CD4-positive, alpha-beta memory T cell (primary cell): ENCODE results near the gene SLC22A4. TPM values are rescaled to one million over a fixed set of nuclear protein-coding genes. Genes with fewer than 3 reads are reported as not detected.
A peak's percentile ranks its signal among the peaks of the same experiment; 100 is the strongest.

Experiments
- CTCF ChIA-PET: fragments of 350-600 bp; sonication (Branson Sonifier 250); formaldehyde crosslinking; loops from one replicate; lab custom pipeline; 2021; ENCODE audit warnings: inconsistent platforms; ENCODE audit not compliant: partially characterized antibody; lab: Charles Lee
- POLR2A ChIA-PET: fragments of 350-600 bp; sonication (Branson Sonifier 250); formaldehyde crosslinking; loops from one replicate; lab custom pipeline; 2021; ENCODE audit not compliant: partially characterized antibody; lab: Charles Lee
- DNase-seq, 5 donors: peaks; one replicate each; pipeline versions ENCODE4 v3.0.0 to v3.0.0-alpha.2; 2020 to 2022; ENCODE audit warnings: mixed read lengths in 1 of 5
- H3K27ac ChIP-seq: one replicate; pipeline ENCODE4 v1.7.0; 2013; ENCODE audit warnings: low read depth, low read length
- H3K27me3 ChIP-seq: 2 replicates; pipeline ENCODE4 v1.7.0; 2013; ENCODE audit warnings: mild to moderate bottlenecking, low read length, moderate library complexity; ENCODE audit not compliant: insufficient read depth
- H3K36me3 ChIP-seq: 2 replicates; pipeline ENCODE4 v1.7.0; 2013; ENCODE audit warnings: mild to moderate bottlenecking, low read length, moderate library complexity; ENCODE audit not compliant: insufficient read depth
- H3K4me1 ChIP-seq: 2 replicates; pipeline ENCODE4 v1.7.0; 2013; ENCODE audit warnings: mild to moderate bottlenecking, low read length, moderate library complexity; ENCODE audit not compliant: insufficient read depth
- H3K4me3 ChIP-seq, 2 donors: one replicate each; pipeline ENCODE4 v1.7.0; 2013; ENCODE audit warnings: low read length in 2 of 2, mild to moderate bottlenecking in 1 of 2
- H3K9me3 ChIP-seq, 2 donors: one replicate each; pipeline ENCODE4 v1.7.0; 2013; ENCODE audit warnings: low read length in 2 of 2, control low read depth in 1 of 2; ENCODE audit not compliant: control insufficient read depth in 1 of 2
- H3K27ac Mint-ChIP-seq, 7 donors: one replicate each; pipeline ENCODE4 v1.8.0; 2020 to 2021; ENCODE audit warnings: mixed read lengths in 7 of 7, mild to moderate bottlenecking in 6 of 7, inconsistent platforms in 3 of 7, moderate library complexity in 3 of 7
- H3K27me3 Mint-ChIP-seq, 2 donors: one replicate each; pipeline ENCODE4 v1.8.0; 2020 to 2021; ENCODE audit warnings: mixed read lengths in 2 of 2
- H3K36me3 Mint-ChIP-seq, 2 donors: one replicate each; pipeline ENCODE4 v1.8.0; 2020 to 2021; ENCODE audit warnings: mixed read lengths in 2 of 2, inconsistent platforms in 1 of 2, mild to moderate bottlenecking in 1 of 2
- H3K4me1 Mint-ChIP-seq, 4 donors: one replicate each; pipeline ENCODE4 v1.8.0; 2020 to 2021; ENCODE audit warnings: mixed read lengths in 4 of 4, mild to moderate bottlenecking in 1 of 4
- H3K4me3 Mint-ChIP-seq, 8 donors: one replicate each; pipeline ENCODE4 v1.8.0; 2020 to 2021; ENCODE audit warnings: mixed read lengths in 8 of 8, mild to moderate bottlenecking in 7 of 8, moderate library complexity in 6 of 8, inconsistent platforms in 3 of 8
- H3K9me3 Mint-ChIP-seq, 8 donors: one replicate each; pipeline ENCODE4 v1.8.0; 2020 to 2021; ENCODE audit warnings: mixed read lengths in 8 of 8, mild to moderate bottlenecking in 5 of 8, inconsistent platforms in 3 of 8, moderate library complexity in 1 of 8
- intact Hi-C: fragments of 100-400 bp; cut with micrococcal nuclease; formaldehyde crosslinking; loops from one replicate; pipeline ENCODE4 v1.15.1; 2023
- polyA plus RNA-seq, 2 donors: library from polyadenylated mRNA; unstranded; fragments of 300-500 nt; fragmentation: Illumina TruSeq; gene quantifications; one replicate each; pipeline ENCODE4 v1.2.3, GENCODE V29; 2021
- total RNA-seq, 2 experiments: library from RNA; stranded (reverse); gene quantifications; one replicate each; pipeline ENCODE4 v1.2.3, GENCODE V29; 2021

SLC22A4 gene
- total and polyA plus RNA-seq, 4 experiments from 2014 or later: 0.22 TPM; not detected in 3

- POLR2A ChIA-PET: no interaction called here
- peaks cover 0 to 24% (median 17%) of the 10 kb centered on the region in 8 donors for H3K9me3 Mint-ChIP-seq
- no peak overlapping the region for H3K4me3 Mint-ChIP-seq
- Histone ChIP-seq H3K9me3 (no peaks in the 10 kb centered on the region), H3K27ac (no peak overlapping the region), H3K36me3 (no peaks in the 10 kb centered on the region), H3K27me3 (no peaks in the 10 kb centered on the region), H3K4me1 (no peaks in the 10 kb centered on the region), H3K4me3 (no peak overlapping the region)
- CTCF ChIA-PET: no interaction called here
- peaks cover 4 to 12% of the 10 kb centered on the region in 2 donors for H3K36me3 Mint-ChIP-seq
- no peaks in the 10 kb centered on the region for H3K4me1 Mint-ChIP-seq
- DNase-seq: no peak
- intact Hi-C loops: no loop called here
- H3K27me3 Mint-ChIP-seq: peaks cover 0 to 2% of the 10 kb centered on the region in 2 donors
- no peak overlapping the region for H3K27ac Mint-ChIP-seq
Measured at GRCh38 chr5:132305420-132305819, 11.2 kb downstream of the SLC22A4 start.

DNA sequence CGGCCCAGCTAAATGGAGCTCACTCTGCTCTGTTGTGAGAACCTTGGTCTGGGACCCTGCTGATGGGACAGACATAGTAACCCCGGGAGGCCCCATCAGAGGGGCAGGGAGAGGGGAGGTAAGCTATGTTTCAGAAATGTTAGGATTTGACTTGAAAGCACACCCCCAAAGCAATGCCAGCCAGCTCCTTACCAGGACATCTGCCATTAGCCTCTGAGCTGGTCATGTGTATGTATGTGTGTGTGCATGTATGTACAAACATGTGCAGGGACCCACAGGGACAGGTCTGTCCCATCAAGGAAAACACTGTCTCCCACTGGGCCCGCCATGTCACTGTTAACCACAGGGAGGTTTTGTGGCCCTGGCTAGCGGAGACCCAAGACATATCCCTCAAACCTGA, 14.5 kb downstream of the SLC22A4 start:
- no peak overlapping the region for H3K27ac Mint-ChIP-seq
- peaks cover 0 to 24% (median 16%) of the 10 kb centered on the region in 8 donors for H3K9me3 Mint-ChIP-seq
- H3K36me3 Mint-ChIP-seq: peaks cover 4 to 10% of the 10 kb centered on the region in 2 donors
- no peak overlapping the region for H3K4me3 Mint-ChIP-seq
- H3K27me3 Mint-ChIP-seq: no peaks in the 10 kb centered on the region
- no peak overlapping the region for H3K4me3 ChIP-seq
- no peaks in the 10 kb centered on the region for H3K4me1 Mint-ChIP-seq
- intact Hi-C loops: no loop called here
- ChIA-PET POLR2A (no interaction called here), CTCF (no interaction called here)
- H3K36me3 ChIP-seq: no peaks in the 10 kb centered on the region
- H3K27ac ChIP-seq: no peak overlapping the region
- no peak for DNase-seq
- H3K27me3 ChIP-seq: no peaks in the 10 kb centered on the region
- H3K9me3 ChIP-seq: no peaks in the 10 kb centered on the region
- H3K4me1 ChIP-seq: no peaks in the 10 kb centered on the region

- Histone ChIP-seq H3K4me1 (no peaks in the 10 kb centered on the region), H3K27me3 (no peaks in the 10 kb centered on the region), H3K27ac (no peak overlapping the region), H3K9me3 (no peaks in the 10 kb centered on the region), H3K36me3 (no peaks in the 10 kb centered on the region), H3K4me3 (no peak overlapping the region)
- peaks cover 0 to 14% (median 7%) of the 10 kb centered on the region in 8 donors for H3K9me3 Mint-ChIP-seq
- H3K4me1 Mint-ChIP-seq: no peaks in the 10 kb centered on the region
- H3K27me3 Mint-ChIP-seq: no peaks in the 10 kb centered on the region
- peaks cover 4 to 6% of the 10 kb centered on the region in 2 donors for H3K36me3 Mint-ChIP-seq
- DNase-seq: no peak
- no peak overlapping the region for H3K4me3 Mint-ChIP-seq
- POLR2A ChIA-PET: no interaction called here
- intact Hi-C loops: no loop called here
- CTCF ChIA-PET: interaction anchor here (1.3 kb wide), 1 partner anchor 16 kb away, joined by 3 read pairs; no protein-coding TSS in a partner anchor
- H3K27ac Mint-ChIP-seq: peak overlapping the region in 1 of 7 donors; percentile 28
Measured at GRCh38 chr5:132309679-132310078, 15.5 kb downstream of the SLC22A4 start.

DNA sequence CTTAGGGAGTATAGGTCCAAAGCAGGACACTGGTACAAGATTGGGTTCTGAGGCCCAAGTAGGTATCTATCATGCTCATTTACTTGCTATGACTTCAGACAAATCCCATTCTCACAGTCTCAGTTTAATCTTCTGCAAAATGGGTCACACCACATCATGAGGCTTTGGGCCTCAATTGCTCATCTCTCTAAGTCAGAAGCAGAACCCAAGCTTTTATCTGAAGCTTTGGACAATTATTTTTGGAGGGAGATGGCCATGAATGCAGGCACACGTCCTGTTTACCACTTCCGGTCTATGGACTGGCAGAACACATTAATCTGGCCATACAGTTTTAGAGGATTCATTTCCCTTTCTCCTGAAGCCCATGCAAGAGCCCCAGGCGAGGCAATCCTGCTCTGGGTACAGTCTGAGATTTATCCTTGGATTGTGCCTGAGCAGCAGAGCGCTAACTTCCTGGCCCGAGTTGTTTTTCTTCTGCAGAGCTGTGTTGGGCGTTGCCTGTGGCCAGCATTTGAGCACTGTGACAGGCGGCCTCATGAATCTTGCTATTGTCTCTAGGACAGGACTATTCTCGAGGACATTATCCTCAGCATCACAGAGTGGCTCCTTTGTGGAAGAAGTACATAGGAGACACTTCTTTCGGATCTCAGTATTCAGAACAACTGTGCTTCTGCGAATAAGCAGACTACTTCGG, 16.1 kb downstream of the SLC22A4 start:
- no peaks in the 10 kb centered on the region for H3K4me1 Mint-ChIP-seq
- Histone ChIP-seq H3K4me3 (no peak overlapping the region), H3K27ac (no peak overlapping the region), H3K36me3 (no peaks in the 10 kb centered on the region), H3K9me3 (no peaks in the 10 kb centered on the region), H3K27me3 (no peaks in the 10 kb centered on the region), H3K4me1 (no peaks in the 10 kb centered on the region)
- H3K36me3 Mint-ChIP-seq: peaks cover 0 to 2% of the 10 kb centered on the region in 2 donors
- H3K9me3 Mint-ChIP-seq: peaks cover 0 to 8% (median 3%) of the 10 kb centered on the region in 8 donors
- intact Hi-C loops: no loop called here
- no peak overlapping the region for H3K27ac Mint-ChIP-seq
- ChIA-PET POLR2A (no interaction called here), CTCF (interaction anchor here (1.3 kb wide), 1 partner anchor 17 kb away, joined by 3 read pairs; no protein-coding TSS in a partner anchor)
- H3K4me3 Mint-ChIP-seq: no peak overlapping the region
- H3K27me3 Mint-ChIP-seq: no peaks in the 10 kb centered on the region
- no peak for DNase-seq

DNA sequence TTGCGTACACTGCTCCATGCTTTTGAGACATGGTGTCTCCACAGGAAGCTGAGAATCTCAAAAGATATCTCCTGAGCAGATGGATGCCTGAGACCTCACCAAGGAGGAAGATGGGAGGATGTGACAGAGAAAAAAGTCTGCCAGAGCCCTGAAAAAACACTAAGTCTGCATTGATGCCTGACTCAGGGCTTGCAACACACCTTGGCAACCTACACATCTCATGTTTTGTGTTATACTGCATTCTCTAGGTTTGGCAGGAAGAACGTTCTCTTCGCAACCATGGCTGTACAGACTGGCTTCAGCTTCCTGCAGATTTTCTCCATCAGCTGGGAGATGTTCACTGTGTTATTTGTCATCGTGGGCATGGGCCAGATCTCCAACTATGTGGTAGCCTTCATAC, 19.2 kb downstream of the SLC22A4 start:
- H3K9me3 Mint-ChIP-seq: no peaks in the 10 kb centered on the region
- no peaks in the 10 kb centered on the region for H3K4me1 ChIP-seq
- no peaks in the 10 kb centered on the region for H3K9me3 ChIP-seq
- no peaks in the 10 kb centered on the region for H3K36me3 Mint-ChIP-seq
- H3K4me3 ChIP-seq: no peak overlapping the region
- no peaks in the 10 kb centered on the region for H3K27me3 ChIP-seq
- no peak overlapping the region for H3K27ac ChIP-seq
- no peaks in the 10 kb centered on the region for H3K27me3 Mint-ChIP-seq
- no peak for DNase-seq
- ChIA-PET CTCF (interaction anchor here (1.3 kb wide), 1 partner anchor 10 kb away, joined by 4 read pairs; no protein-coding TSS in a partner anchor), POLR2A (no interaction called here)
- no peak overlapping the region for H3K27ac Mint-ChIP-seq
- H3K36me3 ChIP-seq: no peaks in the 10 kb centered on the region
- intact Hi-C loops: no loop called here
- no peaks in the 10 kb centered on the region for H3K4me1 Mint-ChIP-seq
- H3K4me3 Mint-ChIP-seq: no peak overlapping the region

GRCh38 chr5:132313961-132314432, 19.8 kb downstream of the SLC22A4 start:
- Histone ChIP-seq H3K36me3 (no peaks in the 10 kb centered on the region), H3K27me3 (no peaks in the 10 kb centered on the region), H3K4me1 (no peaks in the 10 kb centered on the region), H3K27ac (no peak overlapping the region), H3K4me3 (no peak overlapping the region), H3K9me3 (no peaks in the 10 kb centered on the region)
- H3K27ac Mint-ChIP-seq: no peak overlapping the region
- DNase-seq: no peak
- H3K27me3 Mint-ChIP-seq: no peaks in the 10 kb centered on the region
- CTCF ChIA-PET: no interaction called here
- H3K36me3 Mint-ChIP-seq: no peaks in the 10 kb centered on the region
- H3K4me3 Mint-ChIP-seq: no peak overlapping the region
- H3K9me3 Mint-ChIP-seq: no peaks in the 10 kb centered on the region
- POLR2A ChIA-PET: no interaction called here
- no peaks in the 10 kb centered on the region for H3K4me1 Mint-ChIP-seq
- intact Hi-C loops: no loop called here

GRCh38 chr5:132315529-132316067, 21.4 kb downstream of the SLC22A4 start:
- no peak overlapping the region for H3K27ac Mint-ChIP-seq
- H3K4me1 Mint-ChIP-seq: no peaks in the 10 kb centered on the region
- H3K9me3 Mint-ChIP-seq: no peaks in the 10 kb centered on the region
- H3K4me3 ChIP-seq: no peak overlapping the region
- H3K27me3 ChIP-seq: no peaks in the 10 kb centered on the region
- no peaks in the 10 kb centered on the region for H3K36me3 Mint-ChIP-seq
- no peaks in the 10 kb centered on the region for H3K4me1 ChIP-seq
- H3K27ac ChIP-seq: no peak overlapping the region
- no peaks in the 10 kb centered on the region for H3K27me3 Mint-ChIP-seq
- no peaks in the 10 kb centered on the region for H3K36me3 ChIP-seq
- no peak overlapping the region for H3K4me3 Mint-ChIP-seq
- DNase-seq: no peak
- H3K9me3 ChIP-seq: no peaks in the 10 kb centered on the region
- intact Hi-C loops: no loop called here
- POLR2A ChIA-PET: no interaction called here
- CTCF ChIA-PET: no interaction called here
